H1 (cell line): Measurements from ENCODE around the gene AFF2. TPM values are rescaled to one million over a fixed set of nuclear protein-coding genes. Genes with fewer than 3 reads are reported as not detected.

ENCODE experiments used
- CTCF ChIA-PET: fragments of 300-600 bp; sonication (Branson Sonifier 250); formaldehyde crosslinking; loops from one replicate; lab custom pipeline; 2021; ENCODE audit not compliant: partially characterized antibody; lab: Charles Lee
- POLR2A ChIA-PET: fragments of 300-600 bp; sonication (Branson Sonifier 250); formaldehyde crosslinking; loops from one replicate; lab custom pipeline; 2021; ENCODE audit warnings: inconsistent platforms; ENCODE audit not compliant: partially characterized antibody; lab: Charles Lee
- DNase-seq, 2 experiments: peaks; one replicate each; pipeline versions ENCODE4 v3.0.0 to v3.0.0-alpha.2; 2010 to 2022; ENCODE audit warnings: low spot score in 2 of 2, low read depth in 1 of 2, mixed read lengths in 1 of 2
- FAIRE-seq: peaks from 2 replicates; lab custom pipeline; 2011; peaks lifted over from hg19 to GRCh38; lab: Jason Lieb, UNC
- H2AFZ ChIP-seq: 2 replicates; pipeline ENCODE4 v1.8.1; 2012; ENCODE audit warnings: low read length, inconsistent platforms
- H2AK5ac ChIP-seq: 2 replicates; pipeline ENCODE4 v1.6.1; 2013; ENCODE audit warnings: low read depth, low read length
- H2BK120ac ChIP-seq: replicated peaks from 2 replicates; pipeline ENCODE3; 2013; ENCODE audit warnings: low read depth, low read length, inconsistent platforms
- H2BK12ac ChIP-seq: 2 replicates; pipeline ENCODE4 v1.6.1; 2013; ENCODE audit warnings: low read depth, low read length
- H2BK15ac ChIP-seq: 2 replicates; pipeline ENCODE4 v1.6.1; 2013; ENCODE audit warnings: low read length
- H2BK20ac ChIP-seq: 2 replicates; pipeline ENCODE4 v1.6.1; 2013; ENCODE audit warnings: low read length
- H2BK5ac ChIP-seq: 2 replicates; pipeline ENCODE4 v1.6.1; 2013; ENCODE audit warnings: low read depth, low read length
- H3K14ac ChIP-seq: 2 replicates; pipeline ENCODE4 v1.6.1; 2013; ENCODE audit warnings: inconsistent platforms; ENCODE audit not compliant: insufficient read length
- H3K18ac ChIP-seq: 2 replicates; pipeline ENCODE4 v1.6.1; 2013; ENCODE audit warnings: low read length; ENCODE audit errors: extremely low read depth
- H3K23ac ChIP-seq: 2 replicates; pipeline ENCODE4 v1.6.1; 2013; ENCODE audit warnings: inconsistent platforms; ENCODE audit not compliant: insufficient read length
- H3K23me2 ChIP-seq: 2 replicates; pipeline ENCODE4 v1.6.1; 2013; ENCODE audit warnings: low read depth, low read length
- H3K27ac ChIP-seq: 2 replicates; pipeline ENCODE4 v1.6.1; 2011; ENCODE audit warnings: low read depth, low read length, inconsistent platforms
- H3K27me3 ChIP-seq, 4 experiments: replicated peaks in 1 of 4; 1 replicate in 1 of 4; 2 replicates in 3 of 4; pipeline versions ENCODE4 v1.6.1 to v1.8.1; 2011 to 2013; ENCODE audit warnings: low read length in 3 of 4, mild to moderate bottlenecking in 3 of 4, inconsistent platforms in 2 of 4, mixed read lengths in 2 of 4, moderate library complexity in 1 of 4; ENCODE audit not compliant: control insufficient read depth in 3 of 4, insufficient read depth in 3 of 4; ENCODE audit errors: extremely low read depth in 1 of 4
- H3K36me3 ChIP-seq, 4 experiments: 2 replicates each; pipeline versions ENCODE4 v1.6.1 to v1.8.1; 2011 to 2013; ENCODE audit warnings: mild to moderate bottlenecking in 4 of 4, low read length in 3 of 4, moderate library complexity in 2 of 4, control low read depth in 1 of 4, inconsistent platforms in 1 of 4; ENCODE audit not compliant: insufficient read depth in 4 of 4, control insufficient read depth in 2 of 4
- H3K4ac ChIP-seq: replicated peaks from 2 replicates; pipeline ENCODE3; 2013; ENCODE audit warnings: low read length, low read depth, mixed read lengths, inconsistent platforms; ENCODE audit not compliant: insufficient read length
- H3K4me1 ChIP-seq, 4 experiments: replicated peaks in 1 of 4; 1 replicate in 1 of 4; 2 replicates in 3 of 4; pipeline versions ENCODE4 v1.6.1 to v1.8.1; 2011 to 2013; ENCODE audit warnings: low read length in 3 of 4, inconsistent platforms in 2 of 4, mixed read lengths in 1 of 4; ENCODE audit not compliant: insufficient read depth in 4 of 4, control insufficient read depth in 3 of 4
- H3K4me2 ChIP-seq, 2 experiments: 2 replicates each; pipeline versions ENCODE4 v1.6.1 to v1.8.1; 2011 to 2013; ENCODE audit warnings: low read depth in 2 of 2, low read length in 2 of 2, control low read depth in 1 of 2, inconsistent platforms in 1 of 2, mild to moderate bottlenecking in 1 of 2; ENCODE audit not compliant: insufficient read depth in 1 of 2
- H3K4me3 ChIP-seq, 4 experiments: fragments of 200-600, 300-600 bp in 1 of 4; sonication (generic), shearing (Covaris generic), sonication (Bioruptor Twin) in 1 of 4; 2 replicates each; pipeline versions ENCODE4 v1.5.1 to v1.8.1; 2011 to 2016; ENCODE audit warnings: low read length in 4 of 4, low read depth in 3 of 4, control low read depth in 2 of 4, inconsistent platforms in 2 of 4, mild to moderate bottlenecking in 2 of 4, mixed read lengths in 1 of 4, moderate library complexity in 1 of 4; ENCODE audit not compliant: insufficient read depth in 2 of 4; ENCODE audit errors: extremely low read depth in 1 of 4
- H3K56ac ChIP-seq: replicated peaks from 2 replicates; pipeline ENCODE3; 2013; ENCODE audit warnings: low read depth, mild to moderate bottlenecking, mixed read lengths, low read length, inconsistent platforms; ENCODE audit not compliant: insufficient read length
- H3K79me1 ChIP-seq: 2 replicates; pipeline ENCODE4 v1.6.1; 2013; ENCODE audit warnings: low read depth, low read length, control low read depth
- H3K79me2 ChIP-seq, 2 experiments: 2 replicates each; pipeline versions ENCODE4 v1.6.1 to v1.8.1; 2012 to 2013; ENCODE audit warnings: low read length in 2 of 2, mild to moderate bottlenecking in 2 of 2, inconsistent platforms in 1 of 2; ENCODE audit not compliant: insufficient read depth in 2 of 2, control insufficient read depth in 1 of 2
- H3K9ac ChIP-seq, 4 experiments: replicated peaks in 1 of 4; 1 replicate in 1 of 4; 2 replicates in 3 of 4; pipeline versions ENCODE4 v1.6.1 to v1.8.1; 2011 to 2013; ENCODE audit warnings: low read depth in 3 of 4, low read length in 3 of 4, control low read depth in 2 of 4, mild to moderate bottlenecking in 2 of 4, moderate library complexity in 2 of 4, inconsistent platforms in 1 of 4; ENCODE audit errors: extremely low read depth in 1 of 4
- H3K9me3 ChIP-seq, 2 experiments: 2 replicates each; pipeline versions ENCODE4 v1.6.1 to v1.8.1; 2012 to 2013; ENCODE audit warnings: mild to moderate bottlenecking in 2 of 2, moderate library complexity in 2 of 2, control low read depth in 1 of 2, inconsistent platforms in 1 of 2, low read depth in 1 of 2, low read length in 1 of 2, mixed read lengths in 1 of 2; ENCODE audit not compliant: insufficient read depth in 2 of 2
- H4K20me1 ChIP-seq, 2 experiments: replicated peaks in 1 of 2; 2 replicates each; pipeline versions ENCODE3 to v1.8.1; 2011 to 2013; ENCODE audit warnings: inconsistent platforms in 2 of 2, low read length in 2 of 2, mild to moderate bottlenecking in 1 of 2; ENCODE audit not compliant: insufficient read depth in 2 of 2, control insufficient read depth in 1 of 2
- H4K5ac ChIP-seq: 2 replicates; pipeline ENCODE4 v1.6.1; 2013; ENCODE audit warnings: low read length, low read depth, mixed read lengths, inconsistent platforms; ENCODE audit not compliant: insufficient read length
- H4K8ac ChIP-seq: 2 replicates; pipeline ENCODE4 v1.8.0; 2013; ENCODE audit warnings: mild to moderate bottlenecking, moderate library complexity, low read length, inconsistent platforms; ENCODE audit not compliant: insufficient read depth; ENCODE audit errors: extremely low read depth
- H4K91ac ChIP-seq: replicated peaks from 2 replicates; pipeline ENCODE3; 2013; ENCODE audit warnings: low read length, mixed read lengths, inconsistent platforms; ENCODE audit not compliant: insufficient read length
- ASH2L ChIP-seq: fragments of 200-600, 300-600 bp; sonication (generic); IDR thresholded peaks from one replicate; pipeline ENCODE4 v1.7.1; 2017; ENCODE audit warnings: low read length
- ATF2 ChIP-seq: IDR thresholded peaks from 2 replicates; pipeline ENCODE4 v1.6.1; 2012; ENCODE audit warnings: low read length, inconsistent platforms
- CBX5 ChIP-seq: fragments of 300-800, 300-1000 bp; sonication (generic); IDR thresholded peaks from 2 replicates; pipeline ENCODE4 v1.7.1; 2016; ENCODE audit warnings: antibody characterized with exemption, low read length, low read depth
- E2F6 ChIP-seq: IDR thresholded peaks from 2 replicates; pipeline ENCODE4 v1.6.1; 2012; ENCODE audit warnings: inconsistent platforms
- GABPA ChIP-seq: IDR thresholded peaks from 2 replicates; pipeline ENCODE4 v1.6.1; 2011; ENCODE audit warnings: mild to moderate bottlenecking, low read length, moderate library complexity, borderline replicate concordance; ENCODE audit not compliant: insufficient read depth
- MAFK ChIP-seq: IDR thresholded peaks from 2 replicates; pipeline ENCODE4 v1.6.1; 2012; ENCODE audit warnings: low read depth, mild to moderate bottlenecking, improper control_type of control experiment, low read length
- PHF8 ChIP-seq: fragments of 200-600 bp; sonication (generic); conservative IDR thresholded peaks from 2 replicates; pipeline ENCODE4 v1.7.1; 2012; ENCODE audit warnings: low read depth, mild to moderate bottlenecking, inconsistent platforms, low read length, moderate library complexity
- POLR2A ChIP-seq, 2 experiments: IDR thresholded peaks; 1 replicate in 1 of 2; 2 replicates in 1 of 2; pipeline ENCODE4 v1.6.1; 2011; ENCODE audit warnings: low read depth in 2 of 2, low read length in 2 of 2, mild to moderate bottlenecking in 2 of 2; ENCODE audit errors: control extremely low read depth in 1 of 2
- RXRA ChIP-seq: IDR thresholded peaks from 2 replicates; pipeline ENCODE4 v1.6.1; 2011; ENCODE audit warnings: low read depth, mild to moderate bottlenecking, low read length, moderate library complexity; ENCODE audit not compliant: insufficient read depth
- SIRT6 ChIP-seq: IDR thresholded peaks from one replicate; pipeline ENCODE4 v1.7.1; 2012; ENCODE audit warnings: low read length, inconsistent platforms
- SIX5 ChIP-seq: IDR thresholded peaks from 2 replicates; pipeline ENCODE4 v1.6.1; 2011; ENCODE audit warnings: mild to moderate bottlenecking, low read depth, low read length
- TAF1 ChIP-seq: IDR thresholded peaks from 2 replicates; pipeline ENCODE4 v1.6.1; 2011; ENCODE audit warnings: mild to moderate bottlenecking, low read depth, low read length
- TAF7 ChIP-seq: optimal IDR thresholded peaks from 2 replicates; pipeline ENCODE3; 2011; ENCODE audit warnings: low read depth, mild to moderate bottlenecking, inconsistent platforms, low read length, moderate library complexity, borderline replicate concordance
- WGBS, 2 experiments: shearing (Covaris generic) in 1 of 2; methylation state at CpG; one replicate each; pipeline versions ENCODE4 v1.1.6 to v1.1.7; 2013 to 2015; ENCODE audit warnings: low lambda C conversion rate in 2 of 2, mixed read lengths in 2 of 2, inconsistent platforms in 1 of 2, low coverage in 1 of 2, missing lambda C conversion rate in 1 of 2; ENCODE audit not compliant: insufficient replicate concordance in 2 of 2, insufficient coverage in 1 of 2, insufficient read length in 1 of 2; ENCODE audit errors: extremely low coverage in 1 of 2, missing lambda C conversion rate in 1 of 2; 5-methylcytosine and 5-hydroxymethylcytosine counted together
- polyA plus RNA-seq, 7 experiments: library from polyadenylated mRNA; depleted of rRNA in 3 of 7; stranded (reverse) in 5 of 7; unstranded in 2 of 7; fragments of >200 nt in 5 of 7; fragments of 200-250 nt in 2 of 7; gene quantifications; 1 replicate in 5 of 7; 2 replicates in 1 of 7; 4 replicates in 1 of 7; pipeline versions ENCODE4 v1.2.1 to v1.2.3, GENCODE V29; 2011 to 2013; ENCODE audit warnings: missing spikeins in 2 of 7, mixed read lengths in 2 of 7
- total RNA-seq: library from RNA; stranded (reverse); fragmentation: NEBNext Ultra II Directional; extraction: Animal tissue kit (Norgen Biotek cat#: 25700); gene quantifications from 2 replicates; pipeline ENCODE4 v1.2.1, GENCODE V29; 2021

Gene AFF2
- total and polyA plus RNA-seq, 2 of the 8 experiments (the other 6 are each of a cell fraction or from before 2014, with no cell fraction given) = 2.0 to 7.3 TPM

- Histone ChIP-seq H4K5ac (no peak overlapping the region), H3K4ac (no peak overlapping the region), H2BK120ac (no peak overlapping the region), H3K14ac (no peak overlapping the region), H3K23ac (no peak overlapping the region), H3K9ac (no peak overlapping the region), H2BK15ac (no peak overlapping the region), H2AFZ (no peak overlapping the region), H3K27ac (no peak overlapping the region), H3K4me1 (no peaks in the 10 kb centered on the region), H3K4me3 (no peak overlapping the region), H3K56ac (no peak overlapping the region), H3K4me2 (no peak overlapping the region), H3K27me3 (no peaks in the 10 kb centered on the region), H3K79me1 (no peaks in the 10 kb centered on the region), H2BK5ac (no peak overlapping the region), H2BK12ac (no peak overlapping the region), H3K23me2 (no peaks in the 10 kb centered on the region), H4K8ac (no peak overlapping the region), H3K79me2 (no peaks in the 10 kb centered on the region), H3K18ac (no peak overlapping the region), H2AK5ac (no peak overlapping the region), H4K91ac (no peak overlapping the region), H3K9me3 (no peaks in the 10 kb centered on the region), H3K36me3 (no peaks in the 10 kb centered on the region), H2BK20ac (no peak overlapping the region), H4K20me1 (no peaks in the 10 kb centered on the region)
- CTCF ChIA-PET = no interaction called here
- WGBS, 2 experiments = 65% methylated on average over 3 of the region's 6 CpGs; no CpG with 5 or more reads in 1 of the 2 experiments
- FAIRE-seq = no peak
- peak in 1 of 2 experiments; percentile 1 for DNase-seq
- POLR2A ChIA-PET = no interaction called here
- TF ChIP-seq MAFK (no peak), PHF8 (no peak), E2F6 (no peak), ATF2 (no peak), SIX5 (no peak), TAF7 (no peak), RXRA (no peak), SIRT6 (no peak), CBX5 (no peak), ASH2L (no peak), TAF1 (no peak), GABPA (no peak), POLR2A (IDR thresholded peaks at IDR 0.05; ENCODE audit: control extremely low read depth in 1 of 2, low read depth in 2 of 2, low read length in 2 of 2) (no peak)
Measured at GRCh38 chrX:148741441-148741840, 241.0 kb downstream of the AFF2 start.
